ENCODE measurements around the gene WDR47.

DNA sequence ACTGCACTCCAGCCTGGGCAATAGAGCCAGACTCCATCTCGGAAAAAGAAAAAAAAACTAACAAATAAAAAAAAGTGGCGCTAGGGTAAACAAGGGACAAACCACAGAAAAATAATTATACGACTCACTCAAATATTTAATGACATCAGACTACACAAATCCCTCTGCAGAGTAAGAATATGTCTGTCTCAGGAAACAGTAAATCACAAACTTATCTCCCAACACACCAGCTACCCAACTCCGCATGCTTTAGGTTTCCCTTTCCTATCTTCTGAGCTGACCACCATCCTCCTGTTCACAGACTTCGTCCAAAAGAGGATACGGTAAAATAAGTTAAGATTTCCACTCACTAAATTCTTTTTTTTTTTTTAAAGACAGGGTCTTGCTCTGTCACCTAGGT lies 16.2 kb downstream of the WDR47 start:
- TF ChIP-seq, protein P1, sequence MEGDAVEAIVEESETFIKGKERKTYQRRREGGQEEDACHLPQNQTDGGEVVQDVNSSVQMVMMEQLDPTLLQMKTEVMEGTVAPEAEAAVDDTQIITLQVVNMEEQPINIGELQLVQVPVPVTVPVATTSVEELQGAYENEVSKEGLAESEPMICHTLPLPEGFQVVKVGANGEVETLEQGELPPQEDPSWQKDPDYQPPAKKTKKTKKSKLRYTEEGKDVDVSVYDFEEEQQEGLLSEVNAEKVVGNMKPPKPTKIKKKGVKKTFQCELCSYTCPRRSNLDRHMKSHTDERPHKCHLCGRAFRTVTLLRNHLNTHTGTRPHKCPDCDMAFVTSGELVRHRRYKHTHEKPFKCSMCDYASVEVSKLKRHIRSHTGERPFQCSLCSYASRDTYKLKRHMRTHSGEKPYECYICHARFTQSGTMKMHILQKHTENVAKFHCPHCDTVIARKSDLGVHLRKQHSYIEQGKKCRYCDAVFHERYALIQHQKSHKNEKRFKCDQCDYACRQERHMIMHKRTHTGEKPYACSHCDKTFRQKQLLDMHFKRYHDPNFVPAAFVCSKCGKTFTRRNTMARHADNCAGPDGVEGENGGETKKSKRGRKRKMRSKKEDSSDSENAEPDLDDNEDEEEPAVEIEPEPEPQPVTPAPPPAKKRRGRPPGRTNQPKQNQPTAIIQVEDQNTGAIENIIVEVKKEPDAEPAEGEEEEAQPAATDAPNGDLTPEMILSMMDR (conservative IDR thresholded peaks at IDR 0.05; ENCODE audit: low read length): no peak
- no peak for TF ChIP-seq EZH2phosphoT487 (IDR thresholded peaks at IDR 0.05; ENCODE audit: borderline replicate concordance)

Measured in Loucy (cell line).